Ascending aorta (tissue), 2 donors: ENCODE measurements around the gene ATP8B2. TPM values are rescaled to one million over a fixed set of nuclear protein-coding genes. Genes with fewer than 3 reads are reported as not detected.

ENCODE experiments used
- DNase-seq, 2 donors: peaks; one replicate each; pipeline ENCODE4 v3.0.0-alpha.2; 2019; ENCODE audit warnings: low spot score in 2 of 2
- H3K27ac ChIP-seq, 2 donors: fragments of 200-600 bp; sonication (generic); one replicate each; pipeline ENCODE4 v1.5.1; 2016 to 2017; ENCODE audit warnings: mild to moderate bottlenecking in 1 of 2
- H3K27me3 ChIP-seq: fragments of 200-600 bp; sonication (generic); one replicate; pipeline ENCODE4 v1.5.1; 2017
- H3K36me3 ChIP-seq, 2 donors: fragments of 200-600 bp; sonication (generic); one replicate each; pipeline ENCODE4 v1.5.1; 2016
- H3K4me1 ChIP-seq, 2 donors: fragments of 200-600 bp; sonication (generic); one replicate each; pipeline ENCODE4 v1.5.1; 2016 to 2017; ENCODE audit warnings: mild to moderate bottlenecking in 1 of 2
- H3K4me3 ChIP-seq, 2 donors: fragments of 200-600 bp; sonication (generic); one replicate each; pipeline ENCODE4 v1.5.1; 2016 to 2017; ENCODE audit warnings: mild to moderate bottlenecking in 1 of 2
- H3K9me3 ChIP-seq, 2 donors: fragments of 200-600 bp; sonication (generic); one replicate each; pipeline ENCODE4 v1.5.1; 2016
- intact Hi-C: fragments of 100-400 bp; cut with DNase I; formaldehyde crosslinking; loops from one replicate; pipeline ENCODE4 v1.15.1; 2023
- total RNA-seq: library from RNA; depleted of rRNA; stranded (reverse); fragments of >200 nt; gene quantifications from one replicate; pipeline ENCODE4 v1.1.0, GENCODE V29; 2016
- TF ChIP-seq, protein P1 (sequence below), 3 experiments: fragments of 200-600 bp in 2 of 3; fragments of 450-650 bp in 1 of 3; sonication (generic) in 2 of 3; IDR thresholded peaks; one replicate each; pipeline ENCODE4 v1.5.1; 2016 to 2019; ENCODE audit warnings: antibody characterized with exemption in 3 of 3, mild to moderate bottlenecking in 1 of 3, moderate library complexity in 1 of 3

Gene ATP8B2
- total RNA-seq, 1 donor from 2014 or later: 173 TPM

DNA sequence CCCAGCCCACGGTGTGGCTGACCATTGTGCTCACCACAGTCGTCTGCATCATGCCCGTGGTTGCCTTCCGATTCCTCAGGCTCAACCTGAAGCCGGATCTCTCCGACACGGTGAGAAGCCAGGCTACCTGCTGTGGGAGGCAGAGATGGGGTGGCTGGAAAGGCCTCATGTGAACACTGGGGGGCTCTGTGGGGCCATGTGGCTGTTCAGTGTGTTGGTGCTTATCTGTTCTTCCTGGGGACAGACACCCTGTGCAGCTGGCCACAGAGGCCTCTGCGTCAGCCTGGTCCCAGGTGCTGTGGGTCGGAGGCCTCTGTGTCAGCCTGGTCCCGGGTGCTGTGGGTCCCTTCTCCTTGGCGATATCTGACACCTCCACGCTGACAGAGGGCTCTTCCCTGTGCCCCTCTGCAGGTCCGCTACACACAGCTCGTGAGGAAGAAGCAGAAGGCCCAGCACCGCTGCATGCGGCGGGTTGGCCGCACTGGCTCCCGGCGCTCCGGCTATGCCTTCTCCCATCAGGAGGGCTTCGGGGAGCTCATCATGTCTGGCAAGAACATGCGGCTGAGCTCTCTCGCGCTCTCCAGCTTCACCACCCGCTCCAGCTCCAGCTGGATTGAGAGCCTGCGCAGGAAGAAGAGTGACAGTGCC lies 23.2 kb downstream of the ATP8B2 start:
- H3K9me3 ChIP-seq: no peaks in the 10 kb centered on the region
- intact Hi-C loops: no loop called here
- peaks cover 56 to 69% of the 10 kb centered on the region in 2 donors for H3K36me3 ChIP-seq
- H3K4me1 ChIP-seq: peaks cover 0 to 15% of the 10 kb centered on the region in 2 donors
- no peak overlapping the region for H3K4me3 ChIP-seq
- H3K27me3 ChIP-seq: no peaks in the 10 kb centered on the region
- TF ChIP-seq, protein P1, sequence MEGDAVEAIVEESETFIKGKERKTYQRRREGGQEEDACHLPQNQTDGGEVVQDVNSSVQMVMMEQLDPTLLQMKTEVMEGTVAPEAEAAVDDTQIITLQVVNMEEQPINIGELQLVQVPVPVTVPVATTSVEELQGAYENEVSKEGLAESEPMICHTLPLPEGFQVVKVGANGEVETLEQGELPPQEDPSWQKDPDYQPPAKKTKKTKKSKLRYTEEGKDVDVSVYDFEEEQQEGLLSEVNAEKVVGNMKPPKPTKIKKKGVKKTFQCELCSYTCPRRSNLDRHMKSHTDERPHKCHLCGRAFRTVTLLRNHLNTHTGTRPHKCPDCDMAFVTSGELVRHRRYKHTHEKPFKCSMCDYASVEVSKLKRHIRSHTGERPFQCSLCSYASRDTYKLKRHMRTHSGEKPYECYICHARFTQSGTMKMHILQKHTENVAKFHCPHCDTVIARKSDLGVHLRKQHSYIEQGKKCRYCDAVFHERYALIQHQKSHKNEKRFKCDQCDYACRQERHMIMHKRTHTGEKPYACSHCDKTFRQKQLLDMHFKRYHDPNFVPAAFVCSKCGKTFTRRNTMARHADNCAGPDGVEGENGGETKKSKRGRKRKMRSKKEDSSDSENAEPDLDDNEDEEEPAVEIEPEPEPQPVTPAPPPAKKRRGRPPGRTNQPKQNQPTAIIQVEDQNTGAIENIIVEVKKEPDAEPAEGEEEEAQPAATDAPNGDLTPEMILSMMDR (IDR thresholded peaks at IDR 0.05): no peak
- DNase-seq: no peak
- H3K27ac ChIP-seq: no peak overlapping the region

DNA sequence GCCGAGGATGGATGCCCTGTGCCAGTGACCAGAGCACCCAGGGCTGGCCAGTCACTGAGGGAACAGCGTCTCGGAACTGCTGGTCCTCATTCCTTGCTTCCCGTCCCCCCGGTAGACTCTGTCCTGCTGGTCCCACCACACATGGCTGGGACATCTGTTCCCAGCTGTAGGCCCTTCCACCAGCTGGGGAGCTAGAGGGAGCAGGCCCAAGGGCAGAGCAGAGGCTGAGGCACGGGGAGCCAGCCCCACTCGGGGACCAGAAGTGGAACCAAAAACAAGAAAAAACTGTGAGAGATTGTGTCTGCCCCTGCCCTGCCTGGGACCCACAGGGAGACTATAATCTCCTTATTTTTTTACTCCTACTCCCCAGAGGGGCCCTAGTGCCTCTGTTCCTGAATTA lies 23.8 kb downstream of the ATP8B2 start:
- Histone ChIP-seq H3K9me3 (no peaks in the 10 kb centered on the region), H3K27me3 (no peaks in the 10 kb centered on the region), H3K27ac (no peak overlapping the region), H3K4me1 (peaks cover 0 to 17% of the 10 kb centered on the region in 2 donors), H3K36me3 (peaks cover 50 to 64% of the 10 kb centered on the region in 2 donors), H3K4me3 (no peak overlapping the region)
- no peak for DNase-seq
- TF ChIP-seq, protein P1 (IDR thresholded peaks at IDR 0.05): no peak
- intact Hi-C loops: no loop called here

DNA sequence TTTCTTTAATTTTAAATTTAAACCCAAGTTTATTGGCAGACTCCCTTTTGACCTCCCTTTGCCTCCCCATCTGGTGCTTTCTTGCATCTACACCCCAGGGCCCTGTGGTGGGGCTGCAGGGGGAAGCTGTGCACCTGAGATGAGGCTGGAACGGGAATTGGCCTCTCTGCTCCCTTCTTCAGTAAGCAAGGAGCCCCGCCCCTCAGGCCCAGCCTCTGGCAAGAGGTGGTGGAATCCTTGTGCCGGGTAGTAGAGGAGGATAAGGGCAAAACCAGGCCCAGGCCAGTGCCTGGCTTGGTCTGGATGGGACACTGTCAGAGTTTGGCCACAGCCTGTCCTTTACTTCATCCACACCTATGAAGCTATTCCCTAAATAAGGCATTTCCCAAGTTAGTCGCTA lies 25.1 kb downstream of the ATP8B2 start:
- H3K4me1 ChIP-seq: peaks cover 0 to 17% of the 10 kb centered on the region in 2 donors
- H3K4me3 ChIP-seq: no peak overlapping the region
- TF ChIP-seq, protein P1 (IDR thresholded peaks at IDR 0.05): no peak
- peaks cover 37 to 51% of the 10 kb centered on the region in 2 donors for H3K36me3 ChIP-seq
- intact Hi-C loops: no loop called here
- no peak for DNase-seq
- H3K9me3 ChIP-seq: no peaks in the 10 kb centered on the region
- H3K27me3 ChIP-seq: no peaks in the 10 kb centered on the region
- H3K27ac ChIP-seq: no peak overlapping the region

DNA sequence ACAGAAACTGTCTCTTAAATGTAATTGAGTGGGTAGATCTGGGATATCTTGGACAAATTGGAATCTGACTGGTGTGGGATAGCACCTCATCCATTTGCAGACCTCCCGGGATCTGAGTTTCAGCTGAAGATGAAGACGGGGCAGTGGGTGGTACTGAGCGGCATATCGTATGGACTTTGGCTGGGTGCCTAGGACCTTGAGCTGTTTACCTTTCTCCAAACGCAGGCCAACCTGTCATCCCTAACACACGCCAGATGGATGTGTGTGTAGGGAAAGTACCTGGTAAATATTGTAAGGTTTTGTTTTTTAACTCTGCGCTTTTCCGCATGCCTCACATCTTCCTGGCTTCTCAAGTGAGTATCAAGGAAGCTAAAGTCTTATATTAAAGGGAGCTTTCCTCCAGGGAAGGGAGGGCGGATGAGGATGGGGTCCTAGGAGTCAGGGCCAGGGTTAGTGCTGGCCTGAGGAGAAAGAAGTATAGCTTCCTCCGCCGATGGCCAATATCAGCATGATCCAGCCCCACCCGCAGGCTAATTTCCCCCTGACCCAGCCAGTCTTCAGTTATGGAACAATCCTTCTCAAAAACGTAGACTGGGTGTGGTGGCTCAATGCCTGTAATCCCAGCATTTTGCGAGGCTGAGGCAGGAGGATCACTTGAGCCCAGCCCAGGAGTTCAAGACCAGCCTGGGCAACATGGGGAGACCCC lies 26.2 kb downstream of the ATP8B2 start:
- no peak overlapping the region for H3K4me3 ChIP-seq
- TF ChIP-seq, protein P1 (IDR thresholded peaks at IDR 0.05): no peak
- H3K4me1 ChIP-seq: peaks cover 0 to 17% of the 10 kb centered on the region in 2 donors
- H3K27ac ChIP-seq: no peak overlapping the region
- no peak for DNase-seq
- H3K36me3 ChIP-seq: peaks cover 26 to 40% of the 10 kb centered on the region in 2 donors
- H3K9me3 ChIP-seq: no peaks in the 10 kb centered on the region
- no peaks in the 10 kb centered on the region for H3K27me3 ChIP-seq
- intact Hi-C loops: no loop called here

DNA sequence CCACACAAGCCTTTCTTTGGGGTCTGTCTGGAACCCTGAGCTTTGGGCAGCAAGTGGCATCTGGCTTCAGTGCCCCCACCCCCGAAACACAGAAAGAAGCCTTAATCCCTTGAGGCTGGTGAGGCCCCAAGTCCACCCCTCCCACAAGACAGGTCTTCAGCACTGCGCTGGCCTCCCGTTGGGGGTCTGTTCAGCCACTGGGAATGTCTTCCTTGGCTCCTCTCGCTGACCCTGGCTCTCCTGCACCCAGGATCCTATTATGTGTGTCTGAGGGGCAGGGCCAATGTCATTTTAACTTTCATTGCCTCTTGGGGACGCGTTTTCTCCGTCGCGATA lies 26.9 kb downstream of the ATP8B2 start:
- intact Hi-C loops: no loop called here
- H3K4me3 ChIP-seq: peak overlapping the region; percentile 54 to 60

More for the DNA sequence above, 26.9 kb downstream of the ATP8B2 start:
- H3K36me3 ChIP-seq: peaks cover 20 to 33% of the 10 kb centered on the region in 2 donors
- H3K9me3 ChIP-seq: no peaks in the 10 kb centered on the region
- peak overlapping the region; percentile 62 to 73 for H3K27ac ChIP-seq
- no peaks in the 10 kb centered on the region for H3K27me3 ChIP-seq
- H3K4me1 ChIP-seq: peaks cover 0 to 17% of the 10 kb centered on the region in 2 donors
- TF ChIP-seq, protein P1 (IDR thresholded peaks at IDR 0.05): no peak
- DNase-seq: no peak
